Measurements from ENCODE around the gene CNNM2. TPM values are rescaled to one million over a fixed set of nuclear protein-coding genes. Genes with fewer than 3 reads are reported as not detected.

The CNNM2 gene
- total RNA-seq, 2 donors from 2014 or later = 13.4 to 18.9 TPM

DNA sequence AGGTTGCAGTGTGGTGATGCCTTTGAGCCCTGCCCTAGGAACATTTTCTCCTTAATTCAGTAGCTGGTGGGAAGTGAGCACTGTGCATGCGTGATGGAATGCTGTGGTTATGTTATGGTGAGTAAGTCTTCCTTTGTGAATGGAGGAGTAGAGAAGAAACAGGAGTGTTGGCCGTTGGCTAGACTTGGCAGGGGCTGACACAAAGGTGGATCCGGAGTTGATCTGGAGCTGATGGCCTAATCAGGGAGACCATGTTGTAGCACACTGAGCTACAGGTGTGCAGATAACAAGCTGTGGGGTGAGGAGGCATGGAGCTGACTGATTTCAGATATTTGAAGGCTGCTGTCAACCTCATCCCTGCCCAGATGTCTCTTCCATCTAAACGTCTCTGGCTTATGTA is 122.3 kb downstream of the CNNM2 start:
- Histone ChIP-seq H3K9me3 (no peaks in the 10 kb centered on the region), H3K4me1 (replicated peaks) (no peaks in the 10 kb centered on the region), H3K4me3 (no peak overlapping the region), H3K36me3 (no peaks in the 10 kb centered on the region), H3K27me3 (replicated peaks; ENCODE audit: insufficient read depth) (no peaks in the 10 kb centered on the region), H3K27ac (no peak overlapping the region)
- no peak for TF ChIP-seq POLR2AphosphoS5 (IDR thresholded peaks at IDR 0.05)
- no peak for TF ChIP-seq POLR2A (IDR thresholded peaks at IDR 0.05)
- TF ChIP-seq, protein P1, sequence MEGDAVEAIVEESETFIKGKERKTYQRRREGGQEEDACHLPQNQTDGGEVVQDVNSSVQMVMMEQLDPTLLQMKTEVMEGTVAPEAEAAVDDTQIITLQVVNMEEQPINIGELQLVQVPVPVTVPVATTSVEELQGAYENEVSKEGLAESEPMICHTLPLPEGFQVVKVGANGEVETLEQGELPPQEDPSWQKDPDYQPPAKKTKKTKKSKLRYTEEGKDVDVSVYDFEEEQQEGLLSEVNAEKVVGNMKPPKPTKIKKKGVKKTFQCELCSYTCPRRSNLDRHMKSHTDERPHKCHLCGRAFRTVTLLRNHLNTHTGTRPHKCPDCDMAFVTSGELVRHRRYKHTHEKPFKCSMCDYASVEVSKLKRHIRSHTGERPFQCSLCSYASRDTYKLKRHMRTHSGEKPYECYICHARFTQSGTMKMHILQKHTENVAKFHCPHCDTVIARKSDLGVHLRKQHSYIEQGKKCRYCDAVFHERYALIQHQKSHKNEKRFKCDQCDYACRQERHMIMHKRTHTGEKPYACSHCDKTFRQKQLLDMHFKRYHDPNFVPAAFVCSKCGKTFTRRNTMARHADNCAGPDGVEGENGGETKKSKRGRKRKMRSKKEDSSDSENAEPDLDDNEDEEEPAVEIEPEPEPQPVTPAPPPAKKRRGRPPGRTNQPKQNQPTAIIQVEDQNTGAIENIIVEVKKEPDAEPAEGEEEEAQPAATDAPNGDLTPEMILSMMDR (IDR thresholded peaks at IDR 0.05) = no peak
- intact Hi-C loops (cut with DNase I) = no loop called here
- no peak for DNase-seq (ENCODE audit: low spot score)
- WGBS = 86% methylated on average over 4 of the region's 4 CpGs

DNA sequence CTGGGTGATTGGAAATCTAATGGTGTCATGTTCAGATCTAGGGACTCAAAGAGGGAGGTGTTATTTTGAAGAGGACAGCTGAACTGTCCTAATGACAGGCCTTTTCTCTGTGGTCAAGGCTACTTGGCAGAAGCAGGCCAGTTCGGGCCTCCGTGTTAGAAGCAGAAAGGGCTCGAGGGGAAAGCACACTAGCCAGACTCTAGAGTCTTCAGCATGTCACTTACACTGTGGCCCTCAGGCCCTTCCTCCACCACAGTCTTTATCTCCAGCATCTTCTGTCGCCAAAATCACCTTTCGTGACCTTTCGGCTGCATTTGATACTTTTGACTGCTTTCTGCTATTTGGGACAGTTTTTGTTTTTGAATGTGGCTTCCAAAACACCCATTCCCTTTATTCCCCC is 123.3 kb downstream of the CNNM2 start:
- intact Hi-C loops (cut with DNase I) = no loop called here
- no peak for DNase-seq (ENCODE audit: low spot score)
- 97% methylated on average over 6 of the region's 6 CpGs for WGBS

DNA sequence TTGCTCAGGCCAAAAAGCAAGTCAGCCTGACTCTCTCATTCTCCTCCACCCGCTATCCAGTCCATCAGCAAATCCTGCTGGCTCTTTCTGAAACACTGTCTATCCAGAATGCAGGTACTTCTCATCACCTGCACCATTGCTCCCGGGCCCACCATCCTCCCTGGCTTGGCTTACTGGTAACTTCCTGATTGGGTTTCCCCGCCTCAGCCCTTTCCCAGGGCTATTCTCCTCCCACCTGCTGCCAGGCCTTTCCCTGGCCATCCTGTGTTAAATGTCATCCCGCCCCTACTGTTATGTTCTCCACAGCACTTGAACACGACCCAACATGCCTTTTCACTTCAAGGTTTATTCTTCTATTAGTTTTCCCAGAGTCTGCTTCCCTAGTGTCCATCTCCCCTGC is 124.0 kb downstream of the CNNM2 start:
- Histone ChIP-seq H3K4me1 (replicated peaks) (no peaks in the 10 kb centered on the region), H3K4me3 (no peak overlapping the region), H3K36me3 (no peaks in the 10 kb centered on the region), H3K27ac (no peak overlapping the region), H3K9me3 (no peaks in the 10 kb centered on the region), H3K27me3 (replicated peaks; ENCODE audit: insufficient read depth) (no peaks in the 10 kb centered on the region)
- WGBS = 57% methylated on average over 5 of the region's 5 CpGs
- TF ChIP-seq POLR2AphosphoS5 (IDR thresholded peaks at IDR 0.05) (no peak), POLR2A (IDR thresholded peaks at IDR 0.05) (no peak)
- TF ChIP-seq, protein P1 (IDR thresholded peaks at IDR 0.05) = no peak
- intact Hi-C loops (cut with DNase I) = no loop called here
- DNase-seq (ENCODE audit: low spot score) = no peak

More for the DNA sequence above, 123.3 kb downstream of the CNNM2 start:
- Histone ChIP-seq H3K9me3 (no peaks in the 10 kb centered on the region), H3K36me3 (no peaks in the 10 kb centered on the region), H3K27ac (no peak overlapping the region), H3K4me3 (no peak overlapping the region), H3K27me3 (replicated peaks; ENCODE audit: insufficient read depth) (no peaks in the 10 kb centered on the region), H3K4me1 (replicated peaks) (no peaks in the 10 kb centered on the region)
- TF ChIP-seq POLR2AphosphoS5 (IDR thresholded peaks at IDR 0.05) (no peak), POLR2A (IDR thresholded peaks at IDR 0.05) (no peak)
- TF ChIP-seq, protein P1 (IDR thresholded peaks at IDR 0.05) = no peak

DNA sequence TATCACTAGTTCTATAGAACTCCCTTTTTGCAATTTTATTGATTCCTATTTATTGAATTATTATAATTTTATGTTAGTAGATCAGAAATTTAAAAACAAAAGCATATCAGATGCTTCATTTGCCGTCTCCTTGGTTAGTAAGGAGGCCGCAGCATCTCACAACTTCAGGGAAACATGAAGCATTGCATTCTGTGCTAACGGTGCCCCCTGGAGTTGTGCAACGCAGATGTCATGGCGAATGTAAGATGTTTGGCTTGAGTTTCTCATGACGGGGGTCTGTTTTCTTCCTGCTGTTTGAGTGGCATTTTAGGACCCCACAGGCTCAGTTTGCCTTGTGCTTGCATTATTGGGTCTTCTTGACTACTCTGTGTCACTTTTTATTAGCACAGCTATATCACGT is 124.8 kb downstream of the CNNM2 start:
- no peaks in the 10 kb centered on the region for H3K36me3 ChIP-seq
- DNase-seq (ENCODE audit: low spot score) = no peak
- intact Hi-C loops (cut with DNase I) = no loop called here
- no peaks in the 10 kb centered on the region for H3K9me3 ChIP-seq
- no peak overlapping the region for H3K4me3 ChIP-seq
- WGBS = 94% methylated on average over 7 of the region's 7 CpGs
- TF ChIP-seq POLR2A (IDR thresholded peaks at IDR 0.05) (no peak), POLR2AphosphoS5 (IDR thresholded peaks at IDR 0.05) (no peak)
- no peak overlapping the region for H3K27ac ChIP-seq
- H3K4me1 ChIP-seq (replicated peaks) = no peaks in the 10 kb centered on the region
- no peaks in the 10 kb centered on the region for H3K27me3 ChIP-seq (replicated peaks; ENCODE audit: insufficient read depth)

DNA sequence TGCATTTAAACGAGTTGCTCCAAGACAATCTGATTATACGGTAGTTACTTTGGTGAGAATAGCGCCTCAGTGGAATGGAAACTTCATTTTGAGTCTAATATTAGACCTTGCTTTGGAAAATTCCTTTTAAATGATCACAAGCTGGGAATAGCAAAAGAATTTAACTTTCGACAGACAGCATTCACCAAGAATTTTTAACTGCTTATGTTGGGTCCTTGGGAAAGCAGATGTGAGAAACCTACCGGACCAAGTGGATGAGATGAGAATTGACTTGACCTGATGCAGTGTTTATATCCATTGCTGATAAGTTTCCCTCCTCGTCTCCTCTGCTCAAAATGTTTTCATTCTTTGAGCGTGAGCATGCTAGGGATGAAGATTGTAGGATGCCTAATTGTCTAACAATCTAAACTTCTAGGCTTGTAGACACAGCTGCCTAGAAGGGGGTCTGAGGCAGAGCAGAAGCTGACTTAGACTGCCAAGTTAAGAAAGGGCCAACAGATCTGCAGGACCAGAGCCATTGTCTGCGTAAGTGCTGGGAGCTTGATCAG is 126.9 kb downstream of the CNNM2 start:
- Histone ChIP-seq H3K4me1 (replicated peaks) (no peaks in the 10 kb centered on the region), H3K27ac (no peak overlapping the region), H3K27me3 (replicated peaks; ENCODE audit: insufficient read depth) (no peaks in the 10 kb centered on the region), H3K9me3 (no peaks in the 10 kb centered on the region), H3K36me3 (no peaks in the 10 kb centered on the region), H3K4me3 (no peak overlapping the region)
- 73% methylated on average over 8 of the region's 8 CpGs for WGBS
- DNase-seq (ENCODE audit: low spot score) = no peak
- TF ChIP-seq, protein P1 (IDR thresholded peaks at IDR 0.05) = no peak
- TF ChIP-seq POLR2AphosphoS5 (IDR thresholded peaks at IDR 0.05) = no peak
- no peak for TF ChIP-seq POLR2A (IDR thresholded peaks at IDR 0.05)
- intact Hi-C loops (cut with DNase I) = no loop called here

Measured in prostate gland (tissue), 2 donors.